Posterior vena cava (tissue), 2 donors: ENCODE data around the gene PPP2R2B. TPM values are rescaled to one million over a fixed set of nuclear protein-coding genes. Genes with fewer than 3 reads are reported as not detected.

Source experiments
- DNase-seq: peaks from one replicate; pipeline ENCODE4 v3.0.0-alpha.2; 2020; ENCODE audit warnings: low spot score
- intact Hi-C, 2 donors: fragments of 100-400 bp; cut with DNase I; formaldehyde crosslinking; loops; one replicate each; pipeline versions ENCODE4 v1.14.1 to v1.14.2; 2022 to 2023
- total RNA-seq, 2 donors: library from RNA; stranded (reverse); fragmentation: NEBNext Ultra II Directional; extraction: Animal tissue kit (Norgen Biotek cat#: 25700); gene quantifications; one replicate each; pipeline ENCODE4 v1.2.1, GENCODE V29; 2021
- donor health status: DM: yes; HTN: yes; CAD: no.
- donor health status: DM: yes; HTN: yes; CAD: no.

The PPP2R2B gene
- total RNA-seq, 2 donors from 2014 or later, result 17.3 to 53.1 TPM

GRCh38 chr5:146682899-146683532, 195.5 kb downstream of the PPP2R2B start:
- no peak for DNase-seq
- intact Hi-C loops, result no loop called here

GRCh38 chr5:146681585-146682105, 196.9 kb downstream of the PPP2R2B start:
- no peak for DNase-seq

GRCh38 chr5:146680846-146681584, 197.5 kb downstream of the PPP2R2B start:
- no peak for DNase-seq
- intact Hi-C loops, result no loop called here

More at GRCh38 chr5:146681585-146682105, 196.9 kb downstream of the PPP2R2B start:
- intact Hi-C loops, result no loop called here

GRCh38 chr5:146675636-146676035, 202.9 kb downstream of the PPP2R2B start:
- no peak for DNase-seq
- intact Hi-C loops, result no loop called here

DNA sequence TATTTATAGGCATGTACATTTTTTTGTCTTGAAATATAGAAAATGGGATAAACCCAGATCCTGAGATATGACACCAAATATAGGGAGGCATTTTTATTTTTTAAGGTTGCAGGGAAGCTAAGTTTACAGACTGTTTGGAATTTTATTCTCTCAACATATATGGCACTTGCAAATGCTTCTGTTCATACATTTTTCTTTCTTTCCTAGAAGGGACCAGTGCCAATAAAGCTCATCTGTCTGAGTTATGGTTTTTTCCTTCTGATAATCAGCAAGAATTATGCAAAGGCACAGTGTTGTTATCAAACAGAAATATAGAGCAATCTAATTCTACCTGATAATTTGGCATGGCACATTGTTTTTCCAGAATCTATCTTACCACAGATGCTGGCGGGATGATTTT, 205.7 kb downstream of the PPP2R2B start:
- intact Hi-C loops, result no loop called here
- DNase-seq, result no peak

DNA sequence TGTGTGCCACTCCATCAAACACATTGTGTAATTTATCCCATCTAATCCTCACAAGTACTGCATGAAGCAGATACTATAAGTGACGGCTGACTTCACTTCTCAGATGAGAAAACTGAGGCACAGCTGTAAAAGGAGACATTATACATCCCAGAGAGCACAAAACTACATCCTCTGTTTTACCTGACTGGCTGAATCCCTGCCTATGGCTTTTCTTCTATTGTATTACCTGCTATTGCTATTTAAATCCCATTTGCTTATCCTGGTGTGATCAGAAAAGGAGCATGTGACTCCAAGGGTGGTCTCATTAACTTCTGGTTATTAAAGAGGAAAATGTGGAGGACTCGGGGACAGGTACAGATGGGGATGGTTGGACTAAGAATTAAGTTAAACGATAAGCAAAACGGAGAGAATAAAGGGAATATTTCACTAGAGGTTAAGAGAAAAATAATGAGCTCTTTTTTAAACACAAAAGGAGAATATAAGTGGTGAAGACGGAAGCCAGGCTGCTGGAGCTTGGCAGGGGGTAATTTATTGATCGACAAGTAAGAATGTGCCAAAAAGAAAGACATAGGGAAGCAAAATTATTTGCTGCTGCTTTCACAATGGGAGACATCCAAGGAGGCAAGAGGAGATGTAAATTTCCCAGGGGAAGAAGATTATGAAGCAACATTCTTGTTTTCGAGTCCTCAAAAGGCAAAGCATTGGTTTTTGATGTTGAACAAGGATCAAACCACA, 206.8 kb downstream of the PPP2R2B start:
- no peak for DNase-seq
- intact Hi-C loops, result no loop called here

DNA sequence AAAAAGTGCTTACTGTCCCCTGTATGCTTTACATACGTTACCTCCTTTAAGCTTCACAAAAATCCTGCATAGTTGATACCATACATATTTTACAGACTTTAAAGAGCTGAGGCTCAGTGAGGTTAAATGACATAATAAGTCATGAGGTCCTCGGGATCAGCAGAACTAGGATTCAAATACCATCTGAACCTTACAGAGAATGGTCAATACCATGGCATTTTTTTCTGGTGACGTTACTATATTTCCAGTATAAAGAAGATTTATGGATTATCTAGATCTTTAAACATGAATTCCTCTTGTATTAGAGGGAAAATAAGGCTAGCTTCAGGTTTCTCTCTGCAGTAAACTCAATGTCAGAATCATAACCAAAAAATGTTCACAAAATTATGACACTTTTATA, 208.9 kb downstream of the PPP2R2B start:
- no peak for DNase-seq
- intact Hi-C loops, result no loop called here

DNA sequence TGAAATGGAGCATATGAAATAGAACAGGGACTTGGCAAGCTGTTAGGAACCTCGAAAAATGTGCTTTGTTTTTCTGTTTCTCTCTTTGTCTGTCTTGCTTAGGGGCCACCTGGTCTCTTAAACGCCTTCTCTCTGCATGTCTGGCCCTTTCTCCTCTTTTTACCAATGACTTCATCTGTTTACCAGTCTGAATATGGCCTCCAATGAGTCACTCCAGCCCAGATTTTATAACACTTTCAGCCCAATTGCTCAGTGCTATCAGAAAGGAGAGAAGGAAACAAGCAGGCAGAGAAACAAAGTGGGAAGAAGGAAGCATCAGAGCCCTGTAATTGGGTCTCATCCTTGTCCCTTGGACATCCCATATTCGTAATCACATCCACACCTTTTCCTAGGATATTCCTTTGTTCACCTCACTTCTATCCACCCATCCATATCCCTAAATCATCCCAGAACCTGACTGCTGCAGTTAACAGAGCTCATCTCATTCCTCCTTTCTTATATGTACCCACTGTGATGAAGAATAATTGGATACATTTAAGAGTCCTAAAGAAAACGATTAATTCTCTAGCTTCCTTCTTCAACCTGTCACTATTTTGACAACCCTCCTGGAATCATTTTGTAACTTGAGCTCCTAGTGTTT, 210.8 kb downstream of the PPP2R2B start:
- intact Hi-C loops, result no loop called here

GRCh38 chr5:146662229-146662628, 216.3 kb downstream of the PPP2R2B start:
- DNase-seq, result no peak
- intact Hi-C loops, result no loop called here

More for the DNA sequence above, 210.8 kb downstream of the PPP2R2B start:
- no peak for DNase-seq

DNA sequence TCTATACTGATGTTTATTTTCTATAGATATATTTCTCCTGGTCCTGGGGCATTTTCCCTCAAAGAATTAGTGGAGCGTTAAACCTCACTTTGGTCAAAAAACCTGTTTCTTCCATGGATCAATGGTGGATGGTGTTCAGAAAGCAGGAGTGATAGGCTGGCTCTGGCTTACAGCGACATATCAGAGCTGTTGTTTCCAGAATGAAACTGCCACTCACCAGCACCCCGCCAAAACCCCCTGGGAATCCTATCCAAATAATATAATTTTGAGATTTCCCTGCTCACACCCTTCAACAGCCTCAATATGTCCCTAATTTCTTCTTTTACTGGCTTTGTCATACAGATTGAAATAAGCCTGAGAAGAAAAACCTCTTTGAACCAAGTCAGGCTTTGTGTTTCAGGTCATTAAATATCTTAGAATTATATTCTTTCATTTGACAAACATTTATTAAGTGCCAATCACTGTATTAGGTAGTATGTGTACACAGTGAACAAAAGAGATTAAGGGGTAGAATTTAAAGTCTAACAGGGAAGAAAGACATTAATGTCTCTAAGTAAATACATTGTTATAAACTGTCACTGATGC, 218.1 kb downstream of the PPP2R2B start:
- intact Hi-C loops, result no loop called here
- no peak for DNase-seq

DNA sequence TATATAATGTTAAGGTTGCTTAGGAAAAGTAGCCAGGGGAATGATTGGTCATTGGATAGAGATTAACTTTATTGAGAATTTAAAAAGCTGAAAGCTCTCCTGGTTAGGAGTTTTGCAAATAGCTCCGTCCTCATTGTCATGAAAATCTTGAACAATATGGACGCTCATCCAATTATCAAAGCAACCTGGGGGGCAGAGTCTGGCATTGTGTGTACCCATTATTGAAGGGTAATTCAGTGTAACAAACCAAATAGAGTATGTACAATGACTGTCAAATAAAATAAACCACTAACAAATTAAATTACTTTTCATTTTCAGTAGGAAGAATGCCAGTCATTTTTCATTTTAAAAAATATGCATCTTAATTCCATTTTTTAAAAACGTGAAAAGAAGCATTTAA, 218.6 kb downstream of the PPP2R2B start:
- intact Hi-C loops, result loop anchor here (10.0 kb wide), 1 partner anchor 305 kb away; no protein-coding TSS in a partner anchor

GRCh38 chr5:146656703-146657102, 221.9 kb downstream of the PPP2R2B start:
- intact Hi-C loops, result loop anchor here (10.0 kb wide), 1 partner anchor 308 kb away; no protein-coding TSS in a partner anchor
- no peak for DNase-seq

More for the DNA sequence above, 218.6 kb downstream of the PPP2R2B start:
- no peak for DNase-seq

GRCh38 chr5:146653560-146653959, 225.0 kb downstream of the PPP2R2B start:
- intact Hi-C loops, result loop anchor here (10.0 kb wide), 1 partner anchor 311 kb away; no protein-coding TSS in a partner anchor
- DNase-seq, result no peak

- intact Hi-C loops, result loop anchor here (10.0 kb wide), 1 partner anchor 312 kb away; no protein-coding TSS in a partner anchor
- DNase-seq, result no peak
These were observed 226.0 kb downstream of the PPP2R2B start for GRCh38 chr5:146652547-146652946.

DNA sequence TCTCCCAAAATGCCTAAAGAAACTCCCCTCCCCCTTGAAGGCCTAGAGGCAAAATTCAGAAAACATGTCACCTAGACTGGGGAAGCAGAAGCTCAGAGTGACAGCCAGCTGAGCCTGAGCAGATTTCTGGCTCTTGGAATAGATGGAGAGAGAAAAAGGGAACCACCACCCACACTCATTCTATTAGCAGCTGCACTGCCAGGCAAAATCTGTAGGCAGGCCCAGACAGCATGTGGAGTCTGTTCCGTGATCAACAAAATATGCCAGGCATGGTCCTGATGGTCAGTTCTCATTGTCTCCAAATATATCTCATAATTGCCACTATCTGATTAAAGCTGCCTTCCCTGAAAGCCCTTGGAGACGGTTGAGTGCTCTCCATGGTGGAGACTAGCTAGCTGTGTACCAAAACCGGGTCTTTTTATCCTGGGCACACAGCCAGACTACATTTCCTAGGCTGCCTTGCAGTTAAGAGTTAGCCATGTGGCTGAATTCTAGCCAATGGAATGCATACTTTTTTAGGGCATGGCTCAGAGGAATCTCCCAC, 230.8 kb downstream of the PPP2R2B start:
- intact Hi-C loops, result no loop called here
- DNase-seq, result no peak

- no peak for DNase-seq
These were observed 232.1 kb downstream of the PPP2R2B start for GRCh38 chr5:146646441-146646840.

DNA sequence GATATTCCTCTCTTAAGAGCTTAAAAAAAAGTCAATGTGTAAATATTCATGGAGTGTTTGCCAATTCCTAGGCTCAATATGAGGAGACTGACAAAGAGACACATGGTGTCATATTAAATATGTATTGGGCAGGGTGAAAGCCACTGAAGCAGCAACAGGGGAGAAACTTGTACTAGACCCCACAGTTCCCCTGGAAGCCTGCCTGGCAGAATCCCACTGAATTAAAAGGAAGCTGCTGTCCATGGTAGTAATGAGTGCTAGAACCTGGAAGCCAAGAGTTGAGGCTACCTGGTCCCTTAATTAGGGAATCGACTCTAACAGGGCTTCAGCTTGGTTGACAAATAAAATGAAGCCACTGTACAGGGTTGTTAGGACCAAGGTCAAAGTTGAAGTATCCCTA, 233.2 kb downstream of the PPP2R2B start:
- intact Hi-C loops, result no loop called here
- no peak for DNase-seq

More at GRCh38 chr5:146646441-146646840, 232.1 kb downstream of the PPP2R2B start:
- intact Hi-C loops, result no loop called here

DNA sequence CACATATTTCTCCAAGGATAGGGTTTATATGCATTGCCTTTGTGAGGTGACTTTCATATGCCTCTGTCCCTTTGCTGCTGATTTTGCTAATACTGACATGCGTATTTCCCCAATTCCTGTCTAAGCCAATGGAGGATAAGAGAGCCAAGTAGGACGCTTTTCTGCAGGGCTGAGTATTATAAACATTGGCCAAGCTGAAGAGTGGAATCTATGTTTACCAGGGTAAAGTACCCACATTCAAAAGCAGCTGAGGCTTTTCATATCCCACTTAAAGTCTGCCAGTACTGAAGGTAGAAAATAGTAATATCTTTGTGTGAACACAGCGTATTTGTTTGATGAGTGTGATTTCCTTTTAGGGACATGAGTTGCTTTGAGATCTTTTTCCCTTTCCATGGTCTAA, 233.7 kb downstream of the PPP2R2B start:
- intact Hi-C loops, result no loop called here
- no peak for DNase-seq

- DNase-seq, result no peak
- intact Hi-C loops, result no loop called here
These were observed 234.8 kb downstream of the PPP2R2B start for GRCh38 chr5:146643776-146644175.
